HCT116 (cell line): ENCODE results near the gene EIF3K. TPM values are rescaled to one million over a fixed set of nuclear protein-coding genes. Genes with fewer than 3 reads are reported as not detected.

Source experiments
- ATAC-seq: fragments of 200-7000 bp; cut with Tn5 transposase; 2 replicates; pipeline ENCODE4 v1.9.1; 2020; ENCODE audit warnings: mild to moderate bottlenecking, moderate library complexity
- BruUV-seq: library from RNA; stranded (reverse); fragments of 400-500 nt; replicated peaks from 2 replicates; lab custom pipeline; 2021; lab: Mats Ljungman, UMichigan
- CTCF ChIA-PET: fragments of 300-600 bp; sonication (Branson Sonifier 250); formaldehyde crosslinking; loops from one replicate; lab custom pipeline; 2021; ENCODE audit warnings: antibody characterized with exemption; lab: Charles Lee
- POLR2A ChIA-PET: fragments of 300-600, 350-600 bp; sonication (Branson Sonifier 250); formaldehyde crosslinking; loops from one replicate; lab custom pipeline; 2021; ENCODE audit warnings: antibody characterized with exemption; lab: Charles Lee
- RAD21 ChIA-PET, 2 experiments: fragments of 300-600 bp; sonication (Branson Sonifier 250); formaldehyde crosslinking; loops; one replicate each; lab custom pipeline; 2023; ENCODE audit warnings: low total read pairs in 2 of 2; ENCODE audit not compliant: uncharacterized antibody in 2 of 2, unreplicated experiment in 2 of 2, low non-redundant PET in 1 of 2; lab: Charles Lee
- DNase-seq: peaks from one replicate; pipeline ENCODE4 v3.0.0-alpha.2; 2010; ENCODE audit warnings: low read depth, low spot score
- H2AFZ ChIP-seq: fragments of 200-600 bp; shearing (Covaris generic), sonication (generic); 2 replicates; pipeline ENCODE4 v1.6.1; 2017; ENCODE audit warnings: low read depth, mixed run types, mixed read lengths, antibody characterized with exemption, low read length; ENCODE audit not compliant: poor library complexity, severe bottlenecking
- H3K27ac ChIP-seq: 2 replicates; pipeline ENCODE4 v1.5.1; 2012; ENCODE audit warnings: low read depth, low read length
- H3K27me3 ChIP-seq: fragments of 200-600 bp; sonication (generic); 2 replicates; pipeline ENCODE4 v1.6.1; 2016; ENCODE audit warnings: mixed run types, low read length, mixed read lengths; ENCODE audit not compliant: insufficient read depth
- H3K36me3 ChIP-seq, 2 experiments: fragments of 200-500 bp in 1 of 2; fragments of 200-600 bp in 1 of 2; sonication (Bioruptor generic) in 1 of 2; sonication (generic) in 1 of 2; 2 replicates each; pipeline versions ENCODE4 v1.5.1 to v1.6.1; 2014 to 2016; ENCODE audit warnings: low read length in 2 of 2, inconsistent platforms in 1 of 2, mixed read lengths in 1 of 2, mixed run types in 1 of 2; ENCODE audit not compliant: insufficient read depth in 2 of 2, control insufficient read depth in 1 of 2
- H3K4me1 ChIP-seq, 2 experiments: fragments of 200-600 bp in 1 of 2; sonication (generic) in 1 of 2; 2 replicates each; pipeline versions ENCODE4 v1.5.1 to v1.6.1; 2012 to 2017; ENCODE audit warnings: low read length in 2 of 2, inconsistent platforms in 1 of 2, mild to moderate bottlenecking in 1 of 2, mixed read lengths in 1 of 2, mixed run types in 1 of 2, moderate library complexity in 1 of 2; ENCODE audit not compliant: insufficient read depth in 2 of 2, control insufficient read depth in 1 of 2
- H3K4me2 ChIP-seq: fragments of 200-600 bp; sonication (generic); 2 replicates; pipeline ENCODE4 v1.6.1; 2017; ENCODE audit warnings: mixed run types, low read length, mixed read lengths
- H3K4me3 ChIP-seq, 2 experiments: fragments of 200-600 bp in 1 of 2; sonication (generic) in 1 of 2; replicated peaks in 1 of 2; 2 replicates each; pipeline ENCODE4 v1.5.1; 2011 to 2016; ENCODE audit warnings: low read length in 2 of 2, control low read depth in 1 of 2, low read depth in 1 of 2, mild to moderate bottlenecking in 1 of 2, mixed read lengths in 1 of 2, mixed run types in 1 of 2
- H3K79me2 ChIP-seq: fragments of 200-600 bp; sonication (generic); 2 replicates; pipeline ENCODE4 v1.6.1; 2017; ENCODE audit warnings: mild to moderate bottlenecking, mixed run types, low read length, moderate library complexity, mixed read lengths; ENCODE audit not compliant: insufficient read depth
- H3K9ac ChIP-seq: fragments of 200-600 bp; sonication (generic); 2 replicates; pipeline ENCODE4 v1.6.1; 2016; ENCODE audit warnings: low read length, mixed read lengths
- H3K9me2 ChIP-seq: fragments of 200-600 bp; sonication (generic), shearing (Covaris generic); 2 replicates; pipeline ENCODE4 v1.6.1; 2017; ENCODE audit warnings: mixed run types, mild to moderate bottlenecking, moderate library complexity; ENCODE audit not compliant: insufficient read depth
- H3K9me3 ChIP-seq, 2 experiments: fragments of 200-500 bp in 1 of 2; fragments of 200-600 bp in 1 of 2; sonication (Bioruptor generic) in 1 of 2; sonication (generic) in 1 of 2; 2 replicates each; pipeline ENCODE4 v1.6.1; 2014 to 2017; ENCODE audit warnings: low read length in 2 of 2, mixed read lengths in 2 of 2, inconsistent platforms in 1 of 2, low read depth in 1 of 2, mild to moderate bottlenecking in 1 of 2, mixed run types in 1 of 2, moderate library complexity in 1 of 2; ENCODE audit not compliant: control insufficient read depth in 1 of 2, insufficient read depth in 1 of 2
- H4K20me1 ChIP-seq: fragments of 200-600 bp; sonication (generic), shearing (Covaris generic); 2 replicates; pipeline ENCODE4 v1.6.1; 2017; ENCODE audit warnings: mixed run types, mild to moderate bottlenecking, moderate library complexity; ENCODE audit not compliant: insufficient read depth
- CBX3 ChIP-seq: IDR thresholded peaks from 2 replicates; pipeline ENCODE4 v1.6.1; 2012; ENCODE audit warnings: low read depth
- CEBPB ChIP-seq: IDR thresholded peaks from 2 replicates; pipeline ENCODE4 v1.6.1; 2012; ENCODE audit warnings: low read depth
- CTCF ChIP-seq, 3 experiments: fragments of 200-600 bp in 1 of 3; sonication (generic) in 1 of 3; IDR thresholded peaks in 2 of 3; conservative IDR thresholded peaks in 1 of 3; 2 replicates each; pipeline ENCODE4 v1.5.1; 2012 to 2017; ENCODE audit warnings: low read depth in 2 of 3, low read length in 2 of 3, antibody characterized with exemption in 1 of 3, borderline replicate concordance in 1 of 3, control low read depth in 1 of 3, mild to moderate bottlenecking in 1 of 3, mixed read lengths in 1 of 3, mixed run types in 1 of 3, moderate library complexity in 1 of 3; ENCODE audit not compliant: insufficient read depth in 1 of 3
- EGR1 ChIP-seq: IDR thresholded peaks from 2 replicates; pipeline ENCODE4 v1.6.1; 2012; ENCODE audit warnings: low read depth
- ELF1 ChIP-seq: IDR thresholded peaks from 2 replicates; pipeline ENCODE4 v1.6.1; 2012; ENCODE audit warnings: low read depth, borderline replicate concordance
- EZH2 ChIP-seq: fragments of 200-600 bp; sonication (generic); IDR thresholded peaks from 2 replicates; pipeline ENCODE4 v1.6.1; 2017; ENCODE audit warnings: antibody characterized with exemption, mixed run types
- EZH2phosphoT487 ChIP-seq: fragments of 200-600 bp; IDR thresholded peaks from 2 replicates; pipeline ENCODE4 v1.6.1; 2018; ENCODE audit warnings: antibody characterized with exemption, borderline replicate concordance
- FOSL1 ChIP-seq: IDR thresholded peaks from 2 replicates; pipeline ENCODE4 v1.6.1; 2012; ENCODE audit warnings: low read depth
- JUND ChIP-seq: IDR thresholded peaks from 2 replicates; pipeline ENCODE4 v1.6.1; 2012
- MAX ChIP-seq: IDR thresholded peaks from 2 replicates; pipeline ENCODE4 v1.6.1; 2012
- POLR2AphosphoS5 ChIP-seq: IDR thresholded peaks from 2 replicates; pipeline ENCODE4 v1.6.1; 2011; ENCODE audit warnings: mild to moderate bottlenecking, low read depth, low read length, moderate library complexity
- RAD21 ChIP-seq: IDR thresholded peaks from 2 replicates; pipeline ENCODE4 v1.6.1; 2012; ENCODE audit warnings: low read depth, mild to moderate bottlenecking
- SP1 ChIP-seq: IDR thresholded peaks from 2 replicates; pipeline ENCODE4 v1.6.1; 2012; ENCODE audit warnings: low read depth
- SRF ChIP-seq: IDR thresholded peaks from 2 replicates; pipeline ENCODE4 v1.6.1; 2012; ENCODE audit warnings: low read depth
- TCF7L2 ChIP-seq: IDR thresholded peaks from 2 replicates; pipeline ENCODE4 v1.7.0; 2011; ENCODE audit warnings: borderline replicate concordance, inconsistent platforms; ENCODE audit not compliant: insufficient read depth, insufficient read length; ENCODE audit errors: extremely low read depth
- YY1 ChIP-seq: IDR thresholded peaks from 2 replicates; pipeline ENCODE4 v1.6.1; 2011; ENCODE audit warnings: low read length, low read depth, moderate library complexity, mild to moderate bottlenecking; ENCODE audit not compliant: insufficient replicate concordance; ENCODE audit errors: extremely low read depth
- ZNF274 ChIP-seq: fragments of 200-500 bp; sonication (Bioruptor generic); IDR thresholded peaks from 2 replicates; pipeline ENCODE4 v1.6.1; 2014; ENCODE audit warnings: mild to moderate bottlenecking, low read depth, low read length, inconsistent platforms
- intact Hi-C: fragments of 100-400 bp; cut with micrococcal nuclease; formaldehyde crosslinking; loops from 2 replicates; pipeline ENCODE4 v1.10.0; 2022
- total RNA-seq: library from RNA; stranded (reverse); gene quantifications from one replicate; pipeline ENCODE4 v1.2.1, GENCODE V29; 2021; ENCODE audit not compliant: unreplicated experiment

The EIF3K gene
- total RNA-seq, 1 experiment from 2014 or later = 313 TPM

- Histone ChIP-seq H3K4me2 (peak overlapping the region; percentile 8; the same call in 1 of the 2 replicates), H3K27ac (peak overlapping the region; percentile 1; the same call in 1 of the 2 replicates), H3K4me3 (no peak overlapping the region), H3K36me3 (peaks cover 0 to 51% of the 10 kb centered on the region in 2 experiments; a peak in 2 of 4 replicates), H3K79me2 (peaks cover 95% of the 10 kb centered on the region), H3K9me2 (no peaks in the 10 kb centered on the region), H4K20me1 (peaks cover 7% of the 10 kb centered on the region; the same call in 1 of the 2 replicates), H3K27me3 (no peaks in the 10 kb centered on the region), H3K9me3 (peaks cover 0 to 5% of the 10 kb centered on the region in 2 experiments; a peak in 1 of 4 replicates), H3K4me1 (peaks cover 37 to 95% of the 10 kb centered on the region in 2 experiments), H2AFZ (no peak overlapping the region), H3K9ac (peak overlapping the region; percentile 22; the same call in 1 of the 2 replicates)
- TF ChIP-seq SP1 = no peak
- no peak for TF ChIP-seq RAD21
- TF ChIP-seq ZNF274 = no peak
- no peak for ATAC-seq
- no TSS peak for BruUV-seq
- POLR2A ChIA-PET = interaction anchor here (1.1 kb wide), 1 partner anchor 10 kb away, joined by 4 read pairs; no protein-coding TSS in a partner anchor
- DNase-seq = no peak
- intact Hi-C loops = no loop called here
- CTCF ChIA-PET = interaction anchor here (1.1 kb wide), 1 partner anchor 9 kb away, joined by 3 read pairs; no protein-coding TSS in a partner anchor
- RAD21 ChIA-PET = no interaction called here
Observed at GRCh38 chr19:38678217-38678890, 59.4 kb downstream of the EIF3K start.

- POLR2A ChIA-PET = interaction anchor here (1.1 kb wide), 1 partner anchor 10 kb away, joined by 4 read pairs; no protein-coding TSS in a partner anchor
- no TSS peak for BruUV-seq
- no peak for TF ChIP-seq CTCF (IDR thresholded peaks at IDR 0.05 in 2 of 3, conservative IDR thresholded peaks at IDR 0.05 in 1 of 3; ENCODE audit: borderline replicate concordance in 1 of 3, insufficient read depth in 1 of 3, low read depth in 2 of 3, low read length in 2 of 3)
- no peak for TF ChIP-seq YY1
- no peak for TF ChIP-seq CEBPB
- no peak for TF ChIP-seq JUND
- no peak for TF ChIP-seq EZH2
- no peak for TF ChIP-seq FOSL1
- TF ChIP-seq SRF = no peak
- no peak for TF ChIP-seq MAX
- TF ChIP-seq EZH2phosphoT487 = no peak
- TF ChIP-seq ZNF274 = no peak
- TF ChIP-seq EGR1 = no peak
- TF ChIP-seq CBX3 = no peak
- TF ChIP-seq POLR2AphosphoS5 = no peak
- TF ChIP-seq ELF1 = no peak
- no peak for TF ChIP-seq TCF7L2
- no peak for TF ChIP-seq RAD21
Observed at GRCh38 chr19:38678891-38679494, 60.0 kb downstream of the EIF3K start.

More at GRCh38 chr19:38678891-38679494, 60.0 kb downstream of the EIF3K start:
- ATAC-seq (no peak), DNase-seq (no peak)
- intact Hi-C loops = no loop called here
- Histone ChIP-seq H3K79me2 (peaks cover 91% of the 10 kb centered on the region), H3K9me3 (peaks cover 0 to 5% of the 10 kb centered on the region in 2 experiments; a peak in 1 of 4 replicates), H2AFZ (no peak overlapping the region), H3K9me2 (no peaks in the 10 kb centered on the region), H3K27ac (peak overlapping the region; percentile 1; the same call in 1 of the 2 replicates), H3K4me3 (no peak overlapping the region), H3K4me1 (peaks cover 40 to 97% of the 10 kb centered on the region in 2 experiments), H3K27me3 (no peaks in the 10 kb centered on the region), H4K20me1 (peaks cover 6% of the 10 kb centered on the region; the same call in 1 of the 2 replicates), H3K9ac (peak overlapping the region; percentile 22; the same call in 1 of the 2 replicates), H3K4me2 (peak overlapping the region; percentile 2; the same call in 1 of the 2 replicates), H3K36me3 (peaks cover 0 to 49% of the 10 kb centered on the region in 2 experiments; a peak in 2 of 4 replicates)
- CTCF ChIA-PET = interaction anchor here (1.1 kb wide), 1 partner anchor 10 kb away, joined by 3 read pairs; no protein-coding TSS in a partner anchor
- RAD21 ChIA-PET = interaction anchor here in 1 of 2 experiments (0.7 kb wide), 1 partner anchor 132 kb away, joined by 3 read pairs; no protein-coding TSS in a partner anchor
